Keratinocyte (primary cell): ENCODE data around the gene SPTLC2. TPM values are rescaled to one million over a fixed set of nuclear protein-coding genes. Genes with fewer than 3 reads are reported as not detected.

ENCODE experiments used
- DNase-seq: peaks from one replicate; pipeline ENCODE4 v3.0.0-alpha.2; 2011; ENCODE audit warnings: low read depth, missing footprints, low spot score
- FAIRE-seq: peaks from 2 replicates; lab custom pipeline; 2011; peaks lifted over from hg19 to GRCh38; lab: Jason Lieb, UNC
- H2AFZ ChIP-seq: 2 replicates; pipeline ENCODE4 v1.6.0; 2012; ENCODE audit warnings: low read length, control low read depth, inconsistent platforms; ENCODE audit not compliant: control insufficient read depth
- H3K27ac ChIP-seq: 2 replicates; pipeline ENCODE4 v1.5.1; 2011; ENCODE audit warnings: low read length; ENCODE audit not compliant: control insufficient read depth, insufficient read depth
- H3K27me3 ChIP-seq: 3 replicates; pipeline ENCODE4 v1.6.0; 2011; ENCODE audit warnings: low read length; ENCODE audit not compliant: control insufficient read depth, insufficient read depth; ENCODE audit errors: extremely low read depth
- H3K36me3 ChIP-seq, 2 experiments: 2 replicates in 1 of 2; 3 replicates in 1 of 2; pipeline ENCODE4 v1.5.1; 2011; ENCODE audit warnings: low read length in 2 of 2, mild to moderate bottlenecking in 1 of 2; ENCODE audit not compliant: control insufficient read depth in 2 of 2, insufficient read depth in 2 of 2; ENCODE audit errors: extremely low read depth in 1 of 2
- H3K4me1 ChIP-seq: 3 replicates; pipeline ENCODE4 v1.5.1; 2011; ENCODE audit warnings: low read length; ENCODE audit not compliant: control insufficient read depth, insufficient read depth; ENCODE audit errors: extremely low read depth
- H3K4me2 ChIP-seq: 3 replicates; pipeline ENCODE4 v1.6.0; 2011; ENCODE audit warnings: low read depth, low read length; ENCODE audit not compliant: control insufficient read depth, insufficient read depth; ENCODE audit errors: extremely low read depth
- H3K4me3 ChIP-seq, 3 experiments: fragments of 200-600 bp in 1 of 3; sonication (generic) in 1 of 3; 2 replicates in 2 of 3; 3 replicates in 1 of 3; pipeline ENCODE4 v1.5.1; 2011 to 2016; ENCODE audit warnings: low read length in 3 of 3, mild to moderate bottlenecking in 3 of 3, control low read depth in 2 of 3, inconsistent platforms in 1 of 3, low read depth in 1 of 3, mixed read lengths in 1 of 3, mixed run types in 1 of 3, moderate library complexity in 1 of 3; ENCODE audit not compliant: control insufficient read depth in 2 of 3, insufficient read depth in 2 of 3; ENCODE audit errors: extremely low read depth in 1 of 3
- H3K79me2 ChIP-seq: 2 replicates; pipeline ENCODE4 v1.6.0; 2012; ENCODE audit warnings: low read length; ENCODE audit not compliant: control insufficient read depth, insufficient read depth
- H3K9ac ChIP-seq: 3 replicates; pipeline ENCODE4 v1.6.0; 2011; ENCODE audit warnings: low read length; ENCODE audit not compliant: control insufficient read depth, insufficient read depth; ENCODE audit errors: extremely low read depth
- H3K9me1 ChIP-seq: 3 replicates; pipeline ENCODE4 v1.6.0; 2011; ENCODE audit warnings: low read length; ENCODE audit not compliant: control insufficient read depth, insufficient read depth; ENCODE audit errors: extremely low read depth
- H3K9me3 ChIP-seq: 2 replicates; pipeline ENCODE4 v1.5.1; 2012; ENCODE audit warnings: low read depth, low read length; ENCODE audit not compliant: control insufficient read depth
- H4K20me1 ChIP-seq: 3 replicates; pipeline ENCODE4 v1.6.0; 2011; ENCODE audit warnings: low read length; ENCODE audit not compliant: control insufficient read depth, insufficient read depth; ENCODE audit errors: extremely low read depth
- CTCF ChIP-seq, 3 experiments: IDR thresholded peaks in 1 of 3; conservative IDR thresholded peaks in 1 of 3; optimal IDR thresholded peaks in 1 of 3; 2 replicates in 2 of 3; 3 replicates in 1 of 3; pipeline versions ENCODE3 to v1.5.1; 2011; ENCODE audit warnings: low read length in 3 of 3, mild to moderate bottlenecking in 3 of 3, moderate library complexity in 2 of 3, control low read depth in 1 of 3, inconsistent platforms in 1 of 3; ENCODE audit not compliant: insufficient read depth in 2 of 3; ENCODE audit errors: extremely low read depth in 1 of 3
- EZH2 ChIP-seq: IDR thresholded peaks from one replicate; pipeline ENCODE4 v1.6.1; 2012; ENCODE audit warnings: inconsistent platforms, mild to moderate bottlenecking, low read length, moderate library complexity
- dilution Hi-C: fragments of 300-500 bp; cut with MboI; formaldehyde crosslinking; loops from one replicate; pipeline ENCODE4 v1.7.0; 2020; ENCODE audit warnings: low sequenced_read_pairs; ENCODE audit not compliant: extremely low pct_ligation_motif_present
- polyA plus RNA-seq, 5 experiments: library from polyadenylated mRNA; depleted of rRNA in 3 of 5; stranded (reverse) in 3 of 5; stranded (forward) in 1 of 5; unstranded in 1 of 5; fragments of >200 nt; gene quantifications; 1 replicate in 1 of 5; 2 replicates in 3 of 5; 3 replicates in 1 of 5; pipeline versions ENCODE4 v1.2.1 to v1.2.3, GENCODE V29; 2011 to 2012; ENCODE audit warnings: missing spikeins in 2 of 5, low read depth in 1 of 5, low replicate concordance in 1 of 5

Gene SPTLC2
- polyA plus RNA-seq, 1 donor (not counting 4 experiments of a cell fraction or from before 2014, with no cell fraction given): 46.8 TPM

GRCh38 chr14:77607741-77608302, 8.6 kb downstream of the SPTLC2 start:
- dilution Hi-C loops: no loop called here

GRCh38 chr14:77605392-77605972, 11.0 kb downstream of the SPTLC2 start:
- H3K9me1 ChIP-seq: peaks cover 7% of the 10 kb centered on the region
- peaks cover 94% of the 10 kb centered on the region for H3K79me2 ChIP-seq
- TF ChIP-seq CTCF (optimal IDR thresholded peaks at IDR 0.05 in 1 of 3, IDR thresholded peaks at IDR 0.05 in 1 of 3, conservative IDR thresholded peaks at IDR 0.05 in 1 of 3; ENCODE audit: extremely low read depth in 1 of 3, insufficient read depth in 2 of 3, low read length in 3 of 3): no peak
- TF ChIP-seq EZH2: no peak
- H3K4me3 ChIP-seq: no peak overlapping the region
- H2AFZ ChIP-seq: no peak overlapping the region
- peaks cover 26% of the 10 kb centered on the region for H3K4me1 ChIP-seq
- H4K20me1 ChIP-seq: peaks cover 3% of the 10 kb centered on the region
- no peak overlapping the region for H3K9ac ChIP-seq
- H3K27me3 ChIP-seq: no peaks in the 10 kb centered on the region
- FAIRE-seq (no peak), DNase-seq (no peak)
- no peak overlapping the region for H3K27ac ChIP-seq
- H3K9me3 ChIP-seq: no peaks in the 10 kb centered on the region
- no peaks in the 10 kb centered on the region for H3K36me3 ChIP-seq
- dilution Hi-C loops: no loop called here
- no peak overlapping the region for H3K4me2 ChIP-seq

More at GRCh38 chr14:77607741-77608302, 8.6 kb downstream of the SPTLC2 start:
- Histone ChIP-seq H3K9me1 (peaks cover 7% of the 10 kb centered on the region), H2AFZ (no peak overlapping the region), H3K4me3 (no peak overlapping the region), H3K4me1 (peaks cover 28% of the 10 kb centered on the region), H3K36me3 (no peaks in the 10 kb centered on the region), H4K20me1 (peaks cover 3% of the 10 kb centered on the region), H3K4me2 (no peak overlapping the region), H3K27ac (no peak overlapping the region), H3K9ac (no peak overlapping the region), H3K79me2 (peaks cover 97% of the 10 kb centered on the region), H3K27me3 (no peaks in the 10 kb centered on the region), H3K9me3 (no peaks in the 10 kb centered on the region)
- TF ChIP-seq EZH2 (no peak), CTCF (optimal IDR thresholded peaks at IDR 0.05 in 1 of 3, IDR thresholded peaks at IDR 0.05 in 1 of 3, conservative IDR thresholded peaks at IDR 0.05 in 1 of 3; ENCODE audit: extremely low read depth in 1 of 3, insufficient read depth in 2 of 3, low read length in 3 of 3) (no peak)
- DNase-seq: no peak
- FAIRE-seq: no peak
